ENCODE measurements around the gene DEF6.
"Not testable (repeated sequence)": the region's sequence is repeated elsewhere in the genome, so short reads cannot be mapped to it uniquely, and the experiment has no call there.

Gene DEF6

GRCh38 chr6:35295036-35295435, 2.6 kb upstream of the DEF6 start:
- TF ChIP-seq ZNF274 (IDR thresholded peaks at IDR 0.05; ENCODE audit: low read depth, low read length) = no peak
- H3K4me3 ChIP-seq (ENCODE audit: low read length) = no peak overlapping the region

GRCh38 chr6:35295521-35296315, 1.9 kb upstream of the DEF6 start:
- TF ChIP-seq ZNF274 (IDR thresholded peaks at IDR 0.05; ENCODE audit: low read depth, low read length) = no peak
- H3K4me3 ChIP-seq (ENCODE audit: low read length) = no peak overlapping the region

GRCh38 chr6:35296931-35297600, 552 bp upstream of the DEF6 start:
- TF ChIP-seq ZNF274 (IDR thresholded peaks at IDR 0.05; ENCODE audit: low read depth, low read length) = no peak

GRCh38 chr6:35298625-35299140, 1.1 kb downstream of the DEF6 start:
- peak overlapping the region; percentile 79; the same call in 1 of the 2 replicates for H3K4me3 ChIP-seq (ENCODE audit: low read length)
- no peak for TF ChIP-seq ZNF274 (IDR thresholded peaks at IDR 0.05; ENCODE audit: low read depth, low read length)

More at GRCh38 chr6:35296931-35297600, 552 bp upstream of the DEF6 start:
- H3K4me3 ChIP-seq (ENCODE audit: low read length) = no peak overlapping the region

- peak overlapping the region; percentile 79; the same call in 1 of the 2 replicates for H3K4me3 ChIP-seq (ENCODE audit: low read length)
- no peak for TF ChIP-seq ZNF274 (IDR thresholded peaks at IDR 0.05; ENCODE audit: low read depth, low read length)
Measured at GRCh38 chr6:35299674-35300073, 2.1 kb downstream of the DEF6 start.

- H3K4me3 ChIP-seq (ENCODE audit: low read length) = no peak overlapping the region
- no peak for TF ChIP-seq ZNF274 (IDR thresholded peaks at IDR 0.05; ENCODE audit: low read depth, low read length)
Measured at GRCh38 chr6:35300848-35301247, 3.2 kb downstream of the DEF6 start.

- TF ChIP-seq ZNF274 (IDR thresholded peaks at IDR 0.05; ENCODE audit: low read depth, low read length) = no peak
- H3K4me3 ChIP-seq (ENCODE audit: low read length) = peak overlapping the region; percentile 55; the same call in 1 of the 2 replicates
Measured at GRCh38 chr6:35302604-35303241, 5.1 kb downstream of the DEF6 start.

GRCh38 chr6:35304299-35304698, 6.7 kb downstream of the DEF6 start:
- no peak for TF ChIP-seq ZNF274 (IDR thresholded peaks at IDR 0.05; ENCODE audit: low read depth, low read length)
- no peak overlapping the region for H3K4me3 ChIP-seq (ENCODE audit: low read length)

GRCh38 chr6:35305117-35305516, 7.5 kb downstream of the DEF6 start:
- TF ChIP-seq ZNF274 (IDR thresholded peaks at IDR 0.05; ENCODE audit: low read depth, low read length) = no peak
- H3K4me3 ChIP-seq (ENCODE audit: low read length) = no peak overlapping the region

GRCh38 chr6:35307138-35307537, 9.5 kb downstream of the DEF6 start:
- H3K4me3 ChIP-seq (ENCODE audit: low read length) = not testable (repeated sequence)

- H3K4me3 ChIP-seq (ENCODE audit: low read length) = not testable (repeated sequence)
Measured at GRCh38 chr6:35308543-35308942, 10.9 kb downstream of the DEF6 start.

- H3K4me3 ChIP-seq (ENCODE audit: low read length) = no peak overlapping the region
- no peak for TF ChIP-seq ZNF274 (IDR thresholded peaks at IDR 0.05; ENCODE audit: low read depth, low read length)
Measured at GRCh38 chr6:35309611-35310264, 12.1 kb downstream of the DEF6 start.

- H3K4me3 ChIP-seq (ENCODE audit: low read length) = no peak overlapping the region
- no peak for TF ChIP-seq ZNF274 (IDR thresholded peaks at IDR 0.05; ENCODE audit: low read depth, low read length)
Measured at GRCh38 chr6:35310265-35310831, 12.7 kb downstream of the DEF6 start.

Data from GM08714 (cell line).